EH (cell line): ENCODE measurements around the gene PIEZO2.
"Not testable (repeated sequence)": the region's sequence is repeated elsewhere in the genome, so short reads cannot be mapped to it uniquely, and the experiment has no call there.

Experiments used
- DNase-seq: peaks from one replicate; pipeline ENCODE4 v3.0.0-alpha.2; 2015; ENCODE audit warnings: low read depth

PIEZO2 gene

DNA sequence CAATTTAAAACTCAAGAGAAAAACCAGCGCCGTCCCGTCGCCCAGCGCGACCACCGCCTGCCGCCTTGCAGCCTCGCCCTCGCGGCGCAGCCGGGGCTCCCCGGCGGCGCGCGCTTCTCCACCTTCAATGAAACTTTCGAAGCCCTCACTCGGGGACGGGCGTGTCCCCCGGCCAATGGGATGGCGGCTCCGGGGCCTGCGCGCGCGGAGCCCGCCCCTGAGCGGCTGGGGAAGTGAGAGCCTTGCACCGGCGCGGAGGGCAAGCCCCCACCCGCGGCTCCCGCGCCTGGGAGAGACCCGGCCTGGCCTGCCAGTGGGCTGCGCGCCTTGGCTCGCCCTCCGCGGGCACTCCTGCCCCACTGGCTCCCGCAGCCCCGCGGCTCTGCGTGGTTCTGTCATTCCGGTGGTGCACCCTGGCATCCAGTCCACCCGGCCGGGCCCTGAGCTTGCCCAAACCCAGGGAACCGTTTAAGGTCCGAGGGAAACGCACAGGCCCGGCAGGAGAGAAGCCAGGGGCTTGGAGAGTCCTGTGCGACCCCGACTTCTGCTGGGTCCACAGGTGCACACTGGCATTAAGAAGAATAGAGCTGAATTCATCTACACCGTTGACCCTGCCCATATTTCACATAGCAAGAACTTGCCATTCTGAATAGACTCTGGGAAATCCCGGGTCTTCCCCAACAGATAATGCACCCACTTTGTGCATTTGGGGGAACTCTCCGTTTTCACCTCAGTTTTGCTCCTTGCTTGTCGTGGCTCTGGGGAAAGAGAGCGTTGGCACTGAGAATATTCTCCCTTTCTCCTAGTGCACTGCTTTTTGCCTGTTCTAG is at the start of gene PIEZO2:
Gene PIEZO2 (minus strand): TSS at position 129 of the 830 bp plus-strand sequence. CDS start 981 bp downstream, outside the sequence.
- DNase-seq, result peak; percentile 38

DNA sequence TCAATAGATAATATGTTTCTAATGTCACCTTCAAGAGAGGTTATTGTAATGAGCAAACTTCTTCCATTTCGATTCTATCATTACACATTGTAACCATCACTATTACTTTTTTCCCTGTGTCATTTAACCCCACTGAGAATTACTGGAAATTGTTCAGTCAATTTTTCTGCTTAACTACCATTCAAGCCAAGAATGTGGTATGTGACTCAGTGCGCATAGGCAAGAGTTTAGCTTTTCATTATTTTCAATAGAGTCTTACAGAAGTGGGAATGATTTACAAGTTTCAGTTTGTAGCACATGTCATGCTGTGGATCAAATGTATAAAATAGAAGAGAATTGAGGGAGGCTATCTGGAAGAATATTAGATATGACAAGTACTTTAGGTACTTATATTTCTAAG is 34.3 kb upstream of the PIEZO2 start:
- peak; percentile 3 for DNase-seq

DNA sequence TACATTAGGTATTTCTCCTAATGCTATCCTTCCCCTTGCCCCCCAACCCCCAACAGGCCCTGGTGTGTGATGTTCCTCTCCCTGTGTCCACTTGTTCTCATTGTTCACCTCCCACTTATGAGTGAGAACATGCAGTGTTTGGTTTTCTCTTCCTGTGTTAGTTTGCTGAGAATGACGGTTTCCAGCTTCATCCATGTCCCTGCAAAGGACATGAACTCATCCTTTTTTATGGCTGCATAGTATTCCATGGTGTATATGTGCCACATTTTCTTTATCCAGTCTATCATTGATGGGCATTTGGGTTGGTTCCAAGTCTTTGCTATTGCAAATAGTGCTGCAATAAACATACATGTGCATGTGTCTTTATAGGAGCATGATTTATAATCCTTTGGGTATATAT is 32.3 kb upstream of the PIEZO2 start:
- not testable (repeated sequence) for DNase-seq

DNA sequence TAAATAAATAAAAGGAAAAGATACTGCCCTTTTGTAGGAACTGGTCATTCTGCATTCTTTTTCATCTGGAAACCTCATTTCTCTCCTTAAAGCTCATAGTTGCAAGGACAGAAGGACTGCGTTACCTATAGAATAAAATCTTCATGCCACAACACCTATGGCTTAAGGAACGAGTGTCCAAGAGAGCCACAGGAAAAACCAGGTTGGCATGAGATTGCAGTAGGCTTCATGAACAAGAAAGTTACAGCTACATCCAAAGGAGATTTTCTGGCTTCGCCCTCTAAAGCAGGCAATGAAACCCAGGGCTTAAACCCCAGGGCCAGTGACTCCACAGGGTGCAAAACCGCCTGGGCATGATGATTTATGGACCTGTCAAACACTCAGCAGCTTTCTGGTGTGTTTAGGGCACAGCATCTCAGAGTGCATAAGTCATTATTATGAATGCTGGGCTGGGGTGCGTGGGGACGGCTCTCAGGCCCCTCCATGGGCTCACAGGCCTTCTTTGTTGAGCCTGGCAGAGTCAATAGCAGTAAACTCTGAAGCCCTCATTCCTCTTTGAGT is 30.7 kb upstream of the PIEZO2 start:
- no peak for DNase-seq

DNA sequence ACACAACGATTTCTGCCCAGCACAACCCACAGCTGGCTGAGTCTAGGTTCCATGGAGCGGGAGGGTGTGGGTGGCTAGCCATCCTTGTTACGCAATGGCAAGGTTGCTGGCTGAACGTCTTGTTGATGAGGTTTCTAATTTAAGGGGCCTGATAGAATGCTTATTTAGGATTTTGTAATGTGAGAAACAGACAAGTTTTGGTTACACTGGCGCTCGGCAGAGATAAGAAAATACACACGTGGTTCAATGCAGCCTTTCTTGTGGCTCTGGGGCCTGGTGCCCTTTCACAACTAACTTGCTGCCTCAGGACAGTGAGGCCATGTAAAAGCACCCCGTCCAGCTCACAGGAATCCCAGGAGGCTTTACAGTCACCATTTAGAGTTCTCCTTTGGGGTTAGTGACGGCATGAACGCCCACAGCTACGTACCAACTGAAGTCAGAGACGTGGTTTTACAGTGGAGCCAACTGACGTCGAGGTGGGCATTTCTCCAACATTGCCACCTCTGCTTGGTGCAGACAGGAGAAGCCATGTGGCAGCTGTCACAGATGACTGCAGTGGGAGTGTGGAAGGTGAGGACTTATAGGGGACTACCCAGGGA is 29.7 kb upstream of the PIEZO2 start:
- peak; percentile 44 for DNase-seq

DNA sequence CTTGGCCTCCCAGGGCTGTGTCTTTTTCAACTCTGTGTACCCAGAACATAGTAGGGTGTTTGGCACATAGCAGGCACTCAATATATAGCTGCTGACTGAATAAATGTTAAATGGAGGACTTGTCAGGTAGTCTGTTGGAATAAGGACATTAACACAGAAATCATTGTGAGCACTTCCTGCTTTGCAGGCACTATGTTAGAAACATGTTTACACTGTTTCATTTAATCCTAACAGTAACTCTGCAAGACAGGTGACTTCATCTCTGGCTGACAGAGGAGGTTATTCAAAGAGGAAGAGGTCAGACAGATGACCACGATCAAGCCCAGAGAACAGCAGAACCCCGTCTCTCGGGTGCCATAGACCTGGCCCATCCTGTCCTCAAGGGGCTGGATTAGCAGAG is 28.0 kb upstream of the PIEZO2 start:
- no peak for DNase-seq

DNA sequence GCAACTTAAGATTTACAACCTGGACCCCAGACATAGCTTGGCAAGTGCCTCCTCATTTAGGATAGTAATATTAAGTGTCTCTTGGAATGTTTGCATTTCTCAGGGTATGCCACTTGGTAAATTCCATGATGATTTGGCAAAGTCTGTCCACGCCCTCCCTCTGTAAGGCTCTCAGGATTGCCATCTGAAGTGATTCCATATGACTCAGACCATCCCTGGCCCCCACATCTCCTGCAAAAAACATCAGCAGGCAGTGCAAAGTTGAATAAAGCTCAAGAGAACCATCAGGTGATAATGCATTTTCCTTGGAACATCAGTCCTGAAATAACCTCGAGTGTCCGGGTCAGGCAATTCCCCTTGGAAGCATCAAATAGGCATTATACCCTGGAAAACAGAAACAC is 27.1 kb upstream of the PIEZO2 start:
- peak; percentile 82 for DNase-seq

DNA sequence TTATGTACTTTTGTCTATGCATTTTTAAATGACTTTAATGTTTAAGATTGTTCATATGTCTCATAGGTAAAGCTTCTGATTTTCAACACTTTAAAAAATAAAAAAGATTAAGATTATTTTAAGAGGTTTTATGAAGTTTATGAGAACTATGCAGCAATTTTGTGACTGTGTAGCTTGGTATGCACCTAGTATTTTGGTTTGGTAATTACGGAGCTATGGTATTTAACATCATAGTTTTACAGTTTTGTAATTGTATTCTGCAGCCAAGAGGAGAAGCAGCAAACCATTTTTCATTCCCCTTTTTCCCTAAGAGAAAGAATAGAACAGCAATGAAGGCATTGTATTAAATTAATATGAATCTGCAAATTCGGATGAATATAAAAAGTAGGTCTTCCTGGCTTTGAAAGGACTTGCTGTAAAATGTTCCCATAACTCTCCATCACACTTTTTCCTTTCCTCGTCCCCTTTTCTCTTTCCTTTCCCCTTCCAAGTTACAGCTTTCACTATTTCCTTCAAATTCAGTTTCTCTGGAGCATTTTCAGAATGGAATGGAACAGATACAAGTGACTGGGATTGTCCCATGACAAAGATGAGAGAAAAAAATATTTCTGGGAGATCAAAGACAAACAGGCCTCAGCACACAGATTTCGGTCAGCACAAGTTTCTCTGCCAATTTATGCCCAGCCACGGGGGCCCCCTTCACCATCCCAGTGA is 26.1 kb upstream of the PIEZO2 start:
- peak; percentile 84 for DNase-seq

DNA sequence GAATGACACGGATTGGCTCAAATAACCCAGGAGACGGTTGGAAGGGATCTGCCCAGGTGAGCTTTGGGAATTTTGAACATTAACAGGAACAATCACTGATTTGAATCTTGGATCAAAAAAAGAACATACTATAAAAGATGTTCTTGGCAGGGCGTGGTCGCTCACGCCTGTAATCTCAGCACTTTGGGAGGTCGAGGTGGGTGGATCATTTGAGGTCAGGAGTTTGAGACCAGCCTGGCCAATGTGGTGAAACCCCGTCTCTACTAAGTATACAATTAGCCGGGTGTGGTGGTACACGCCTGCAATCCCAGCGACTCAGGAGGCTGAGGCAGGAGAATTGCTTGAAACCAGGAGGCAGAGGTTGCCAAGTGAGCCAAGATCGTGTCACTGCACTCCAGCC is 24.8 kb upstream of the PIEZO2 start:
- DNase-seq, result not testable (repeated sequence)

DNA sequence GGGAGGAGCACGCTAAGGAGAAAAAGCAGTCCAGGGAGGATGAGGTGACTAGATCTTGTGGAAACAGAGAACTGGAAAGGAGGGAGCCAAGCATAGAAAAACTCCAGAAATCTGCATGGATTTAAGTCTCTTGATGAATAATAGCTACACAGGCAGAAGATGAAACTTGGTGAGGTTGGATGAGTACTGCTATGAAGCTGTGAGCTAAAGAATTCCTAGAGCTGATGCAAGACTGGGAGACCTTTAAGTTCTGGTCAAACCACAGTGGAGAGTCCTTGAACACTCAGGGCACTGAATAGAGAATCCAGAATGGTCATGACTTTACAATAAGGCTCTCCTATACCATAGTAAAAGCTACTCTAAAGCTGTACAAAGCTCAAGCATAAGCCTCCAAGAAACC is 18.4 kb upstream of the PIEZO2 start:
- peak; percentile 69 for DNase-seq

DNA sequence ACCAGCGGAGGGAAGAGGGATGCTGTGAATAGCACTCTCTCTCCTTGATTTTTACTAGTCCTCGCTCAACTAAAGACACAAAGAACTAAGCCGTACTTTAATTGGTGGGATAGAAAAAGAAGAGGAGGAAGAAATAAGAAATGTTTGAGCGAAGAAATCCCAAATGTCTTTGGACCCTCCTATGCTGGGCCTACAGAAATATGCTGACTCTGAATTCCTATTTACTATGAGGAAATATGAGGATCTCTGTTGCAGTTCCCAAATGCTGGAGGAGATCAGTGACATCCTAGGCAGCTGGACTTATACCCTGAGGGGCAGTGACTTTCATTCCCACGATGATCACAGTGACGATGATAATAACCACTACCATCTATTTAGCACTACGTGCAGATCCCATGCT is 16.6 kb upstream of the PIEZO2 start:
- no peak for DNase-seq

DNA sequence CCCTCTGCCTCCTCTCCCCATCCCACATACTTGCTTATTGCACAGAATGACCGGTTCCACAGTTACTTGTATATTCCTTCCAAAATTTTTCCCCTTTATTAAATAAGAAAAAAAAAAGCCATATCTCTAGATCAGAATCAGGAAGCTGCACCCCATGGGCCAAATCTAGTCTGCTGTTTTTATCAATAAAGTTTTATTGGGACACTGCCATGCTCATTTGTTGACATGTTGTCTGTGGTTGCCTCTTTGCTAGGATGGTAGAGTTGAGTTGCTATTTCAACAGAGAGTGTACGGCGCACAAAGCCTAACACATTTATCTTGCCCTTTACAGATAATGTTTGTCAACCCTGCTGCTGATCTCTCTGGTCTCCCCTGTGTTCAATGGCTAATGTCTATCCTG is 15.8 kb upstream of the PIEZO2 start:
- no peak for DNase-seq

DNA sequence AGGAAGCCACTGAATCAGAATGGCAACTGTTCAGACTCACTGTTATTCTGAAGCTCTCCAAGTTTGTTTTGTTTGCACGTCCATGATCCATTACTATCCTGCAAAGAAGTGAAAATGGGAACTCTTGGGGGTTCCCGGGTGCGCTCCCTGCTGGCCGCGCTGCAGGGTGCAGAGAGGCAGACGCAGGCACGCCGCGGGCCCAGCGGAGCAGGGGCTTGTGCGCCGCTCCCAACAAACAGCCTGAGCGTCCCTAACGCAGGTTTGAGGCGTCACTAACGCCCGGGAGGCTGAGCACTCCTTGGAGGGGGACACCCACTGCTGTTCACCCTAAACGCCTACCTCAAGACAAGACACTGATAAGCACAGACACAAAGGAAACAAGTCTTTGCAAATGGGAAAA is 14.3 kb upstream of the PIEZO2 start:
- DNase-seq, result no peak

DNA sequence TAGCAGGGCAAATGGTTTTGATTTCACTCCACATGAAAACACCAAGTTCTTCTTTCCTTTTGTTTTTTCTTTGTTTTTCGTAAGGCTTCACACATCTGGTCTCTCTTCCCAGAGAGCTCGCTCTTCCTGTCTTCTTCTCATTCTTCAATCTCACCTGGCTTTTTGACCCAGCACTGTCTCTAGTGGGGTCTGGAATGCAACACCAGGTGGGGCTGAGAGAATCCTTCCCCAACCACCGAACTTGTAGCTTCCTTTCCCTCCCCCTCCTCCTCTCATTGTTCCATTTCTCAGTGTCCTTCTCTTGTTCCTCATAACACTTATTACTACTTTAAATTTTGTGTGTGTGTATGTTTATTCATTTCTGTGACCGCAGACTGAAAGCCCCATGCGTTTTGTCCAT is 13.5 kb upstream of the PIEZO2 start:
- no peak for DNase-seq

DNA sequence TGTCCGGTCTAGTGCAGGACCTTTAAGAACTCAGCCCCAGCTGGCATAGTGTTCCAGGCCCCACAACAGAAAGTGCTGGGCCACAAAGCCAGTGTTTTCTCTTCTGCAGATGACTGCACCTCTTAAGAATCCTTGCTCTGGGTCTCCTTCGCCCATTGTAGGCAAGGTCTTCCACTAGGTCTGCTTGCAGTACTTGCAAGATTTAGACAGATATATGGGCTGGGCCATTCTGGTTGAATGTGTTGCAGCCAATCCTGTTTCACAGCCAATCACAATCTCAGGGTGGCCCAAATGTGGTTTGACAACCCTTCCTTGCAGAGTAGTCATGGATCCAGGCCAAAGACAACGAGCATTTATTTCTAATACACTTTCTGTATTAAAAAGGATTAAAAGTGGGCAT is 13.1 kb upstream of the PIEZO2 start:
- DNase-seq, result peak; percentile 7

DNA sequence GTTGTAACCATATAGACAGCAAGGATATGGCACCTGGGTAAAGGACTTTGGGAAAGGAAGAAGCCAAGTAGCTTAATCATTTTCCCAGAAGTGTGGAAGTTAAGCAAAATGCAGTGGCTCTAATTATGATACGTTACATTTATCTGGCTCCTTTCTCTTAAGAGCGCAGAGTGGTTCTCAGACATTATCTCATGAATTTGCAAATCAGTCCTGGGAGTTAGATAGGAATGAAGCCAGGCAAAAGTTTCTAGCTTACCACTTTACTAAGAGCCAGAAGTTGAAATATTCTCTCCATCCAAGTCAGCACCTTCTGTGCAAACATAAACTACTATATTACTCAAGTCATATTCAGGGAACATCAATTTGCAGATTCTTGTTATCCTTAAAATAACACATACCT is 10.9 kb upstream of the PIEZO2 start:
- DNase-seq, result no peak

DNA sequence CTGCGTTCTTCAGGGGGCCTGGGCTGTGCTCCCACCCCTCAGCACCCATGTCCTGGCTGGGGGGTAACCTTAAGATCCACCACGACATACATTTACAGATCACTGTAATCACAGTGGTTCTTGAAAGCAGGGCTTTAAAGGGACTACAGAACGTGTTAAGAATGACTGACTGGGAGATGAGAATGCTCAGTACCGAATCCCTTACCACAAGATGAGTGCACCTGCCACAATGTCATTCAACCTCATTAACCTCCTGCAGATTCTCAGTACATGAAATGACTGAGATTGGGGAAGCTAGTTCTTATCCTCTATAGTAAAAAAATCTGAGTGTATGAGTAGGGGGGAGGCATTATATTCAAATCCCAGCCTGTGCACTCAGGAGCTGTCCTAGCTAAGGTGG is 10.5 kb upstream of the PIEZO2 start:
- no peak for DNase-seq

DNA sequence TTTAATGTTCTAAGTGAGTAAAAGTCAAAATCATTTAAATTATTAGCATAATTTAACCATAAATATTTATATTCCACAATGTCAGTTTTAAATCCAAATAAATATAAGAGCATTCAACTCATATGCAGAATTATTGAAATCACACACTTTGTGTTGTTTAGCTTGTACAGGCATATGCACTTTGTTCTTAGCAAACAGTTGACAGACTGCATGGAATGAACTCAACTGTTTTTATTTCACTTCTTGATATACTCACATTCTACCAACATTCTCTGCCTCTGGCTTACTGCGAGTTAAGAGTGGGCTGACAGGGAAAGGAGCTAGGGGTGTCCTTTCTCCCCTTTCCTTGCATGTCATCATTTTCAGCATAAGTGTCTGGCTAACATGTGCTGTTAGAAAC is 7.6 kb upstream of the PIEZO2 start:
- no peak for DNase-seq

DNA sequence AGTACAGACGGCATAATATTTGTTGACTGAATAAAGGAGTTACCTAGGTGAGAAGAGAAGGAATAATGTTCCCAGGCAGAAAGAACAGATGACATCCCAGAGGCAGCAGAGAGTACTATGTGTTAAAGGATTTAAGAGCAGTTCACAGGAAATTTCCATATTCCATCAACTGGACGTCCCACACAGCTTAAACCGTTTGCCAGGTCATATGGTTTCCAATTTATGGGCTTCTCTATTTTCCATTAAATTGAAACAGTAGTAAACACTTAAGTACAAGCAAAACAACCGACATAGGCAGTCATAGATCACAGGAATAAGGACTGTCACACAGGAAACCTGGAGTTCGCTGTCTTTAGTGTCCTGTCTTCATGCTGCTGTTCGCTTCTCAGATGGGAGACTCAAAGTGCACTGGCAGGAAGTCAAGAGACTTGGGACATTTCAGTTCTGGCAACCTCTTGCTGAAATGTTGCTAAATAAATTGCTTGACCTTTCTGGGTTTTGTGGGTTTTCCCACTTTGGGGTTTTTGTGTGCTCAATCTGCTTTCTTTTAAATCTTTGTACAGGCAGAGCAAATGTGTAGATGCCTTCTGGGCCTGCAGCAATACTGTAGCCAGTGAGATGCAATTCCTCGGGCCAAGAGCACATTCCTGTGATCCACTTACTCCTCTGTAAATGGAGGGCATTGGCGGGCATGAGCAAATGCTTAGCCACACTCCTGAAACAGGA is 5.8 kb upstream of the PIEZO2 start:
- DNase-seq, result peak; percentile 49

DNA sequence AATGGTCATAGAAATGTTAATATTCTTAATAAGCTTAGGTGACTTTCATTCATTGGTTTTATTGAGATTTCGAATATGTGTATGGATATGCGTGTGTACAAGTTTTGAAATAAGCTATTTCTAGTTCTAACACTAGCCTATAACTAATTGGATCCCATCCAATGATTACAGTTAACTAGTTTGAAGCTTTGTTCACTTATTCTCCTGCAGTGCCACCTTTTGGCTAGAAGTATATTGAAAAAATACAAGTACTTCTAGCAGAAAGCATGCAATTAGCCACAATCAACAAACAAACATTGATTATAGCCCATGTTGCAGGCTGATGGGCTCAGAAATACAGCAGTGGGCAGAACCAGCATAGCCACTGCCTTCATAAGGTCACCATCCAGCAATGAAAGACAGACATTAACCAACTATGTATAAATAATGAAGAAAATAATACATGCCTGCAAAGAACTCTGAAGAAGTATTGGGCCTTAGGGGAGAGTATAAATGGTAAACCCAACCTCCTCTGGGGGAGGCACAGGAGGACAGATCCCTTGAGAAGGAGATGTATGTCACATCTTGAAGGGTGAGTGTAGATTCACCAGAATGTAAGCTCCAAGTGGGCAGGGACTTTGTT is 5.1 kb upstream of the PIEZO2 start:
- peak; percentile 59 for DNase-seq

DNA sequence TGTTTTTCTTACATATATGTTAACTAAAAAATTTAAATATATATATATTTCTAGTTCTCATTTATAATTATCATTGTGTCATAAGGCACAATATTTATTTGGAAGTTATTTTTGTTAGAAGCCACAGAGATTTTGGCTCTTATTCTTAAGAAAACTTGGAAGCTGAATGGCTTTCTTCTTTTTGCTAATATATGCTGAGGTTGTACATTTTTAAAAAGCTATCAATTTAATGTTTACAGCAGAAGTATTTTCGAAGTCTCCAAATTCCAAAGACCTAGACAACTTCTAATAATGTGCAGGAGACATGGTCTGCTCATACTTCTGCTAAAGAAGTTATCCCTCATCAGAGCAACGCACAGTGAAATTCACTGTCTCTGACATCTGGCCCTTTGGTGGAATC is 3.7 kb upstream of the PIEZO2 start:
- no peak for DNase-seq

DNA sequence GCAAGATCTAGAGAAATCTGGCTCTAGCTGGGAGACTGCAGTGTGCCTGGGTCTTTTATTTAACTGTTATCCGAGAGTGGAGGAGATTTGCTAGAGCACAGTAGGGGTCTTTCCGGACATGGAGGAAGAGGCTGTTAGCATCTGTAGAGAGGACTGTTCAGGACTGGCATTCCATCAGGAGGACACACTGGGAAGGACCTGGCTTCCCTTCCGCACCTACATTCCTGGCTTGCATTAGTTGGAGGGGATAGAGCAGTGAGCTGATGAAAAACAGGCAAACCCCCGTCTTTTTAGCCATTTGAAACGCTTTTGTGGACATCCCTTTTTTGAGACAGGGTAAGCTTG is 874 bp upstream of the PIEZO2 start:
- DNase-seq, result no peak
